RWPE1 (cell line): Measurements from ENCODE around the gene DCAF10.
"Not testable (repeated sequence)": the region's sequence is repeated elsewhere in the genome, so short reads cannot be mapped to it uniquely, and the experiment has no call there.

ENCODE experiments used
- CTCF ChIA-PET: fragments of 350-600 bp; sonication (Branson Sonifier 250); formaldehyde crosslinking; extraction: SDS; loops from one replicate; lab custom pipeline; 2021; lab: Yijun Ruan, JAX
- POLR2A ChIA-PET: fragments of 400-600 bp; formaldehyde crosslinking; extraction: SDS; loops from one replicate; lab custom pipeline; 2020; ENCODE audit warnings: antibody characterized with exemption; ENCODE audit not compliant: low non-redundant PET; lab: Yijun Ruan, JAX
- DNase-seq: peaks from one replicate; pipeline ENCODE4 v3.0.0; 2012; ENCODE audit warnings: low spot score
- H3K27ac ChIP-seq: fragments of 450-650 bp; 2 replicates; pipeline ENCODE4 v1.5.1; 2017
- TF ChIP-seq, protein P1 (sequence below): fragments of 450-650 bp; conservative IDR thresholded peaks from 2 replicates; pipeline ENCODE4 v1.5.1; 2017; ENCODE audit warnings: low read depth, mild to moderate bottlenecking

DCAF10 gene

GRCh38 chr9:37792122-37792521 lies 8.5 kb upstream of the DCAF10 start:
- ChIA-PET POLR2A (no interaction called here), CTCF (no interaction called here)
- DNase-seq: no peak
- TF ChIP-seq, protein P1, sequence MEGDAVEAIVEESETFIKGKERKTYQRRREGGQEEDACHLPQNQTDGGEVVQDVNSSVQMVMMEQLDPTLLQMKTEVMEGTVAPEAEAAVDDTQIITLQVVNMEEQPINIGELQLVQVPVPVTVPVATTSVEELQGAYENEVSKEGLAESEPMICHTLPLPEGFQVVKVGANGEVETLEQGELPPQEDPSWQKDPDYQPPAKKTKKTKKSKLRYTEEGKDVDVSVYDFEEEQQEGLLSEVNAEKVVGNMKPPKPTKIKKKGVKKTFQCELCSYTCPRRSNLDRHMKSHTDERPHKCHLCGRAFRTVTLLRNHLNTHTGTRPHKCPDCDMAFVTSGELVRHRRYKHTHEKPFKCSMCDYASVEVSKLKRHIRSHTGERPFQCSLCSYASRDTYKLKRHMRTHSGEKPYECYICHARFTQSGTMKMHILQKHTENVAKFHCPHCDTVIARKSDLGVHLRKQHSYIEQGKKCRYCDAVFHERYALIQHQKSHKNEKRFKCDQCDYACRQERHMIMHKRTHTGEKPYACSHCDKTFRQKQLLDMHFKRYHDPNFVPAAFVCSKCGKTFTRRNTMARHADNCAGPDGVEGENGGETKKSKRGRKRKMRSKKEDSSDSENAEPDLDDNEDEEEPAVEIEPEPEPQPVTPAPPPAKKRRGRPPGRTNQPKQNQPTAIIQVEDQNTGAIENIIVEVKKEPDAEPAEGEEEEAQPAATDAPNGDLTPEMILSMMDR: no peak
- no peak overlapping the region for H3K27ac ChIP-seq

DNA sequence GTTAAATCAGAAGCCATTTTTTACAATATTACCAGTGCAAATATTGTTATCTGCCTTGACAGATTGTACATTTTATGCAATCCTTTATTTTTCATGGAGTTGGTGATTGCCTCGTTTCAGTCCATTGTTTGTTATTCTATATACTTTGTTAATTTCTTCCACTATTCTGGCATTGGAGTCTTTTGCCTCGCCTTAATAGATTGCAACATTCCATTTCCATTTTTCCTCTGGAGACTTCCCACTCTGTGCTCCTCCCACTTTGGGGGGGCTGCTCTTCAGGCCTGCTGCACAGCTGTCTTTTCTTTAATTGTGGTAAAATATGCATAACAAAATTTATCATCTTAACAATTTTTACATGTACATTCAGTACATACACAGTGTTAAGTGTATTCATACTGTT lies 4.4 kb upstream of the DCAF10 start:
- TF ChIP-seq, protein P1: no peak
- ChIA-PET CTCF (no interaction called here), POLR2A (no interaction called here)
- DNase-seq: no peak
- H3K27ac ChIP-seq: no peak overlapping the region

DNA sequence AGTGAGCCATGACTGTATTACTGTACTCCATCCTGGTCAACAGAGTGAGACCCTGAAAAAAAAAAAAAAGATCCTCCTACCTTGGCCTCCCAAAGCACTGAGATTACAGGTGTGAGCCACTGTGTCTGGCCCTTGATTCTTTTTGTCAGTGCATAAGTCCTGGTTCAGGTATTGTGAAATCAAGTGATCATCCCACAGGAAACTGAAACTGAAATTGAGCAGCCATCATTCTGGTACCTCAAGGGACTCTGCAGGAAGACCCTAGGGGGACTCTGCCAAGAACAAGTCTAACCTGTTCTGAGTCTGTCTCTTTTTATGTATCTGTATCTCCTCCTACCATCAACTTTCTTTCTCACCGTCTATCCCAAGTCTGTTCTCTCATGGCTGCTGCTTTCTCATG lies 1.9 kb upstream of the DCAF10 start:
- H3K27ac ChIP-seq: no peak overlapping the region
- TF ChIP-seq, protein P1: no peak
- CTCF ChIA-PET: no interaction called here
- POLR2A ChIA-PET: no interaction called here
- no peak for DNase-seq

DNA sequence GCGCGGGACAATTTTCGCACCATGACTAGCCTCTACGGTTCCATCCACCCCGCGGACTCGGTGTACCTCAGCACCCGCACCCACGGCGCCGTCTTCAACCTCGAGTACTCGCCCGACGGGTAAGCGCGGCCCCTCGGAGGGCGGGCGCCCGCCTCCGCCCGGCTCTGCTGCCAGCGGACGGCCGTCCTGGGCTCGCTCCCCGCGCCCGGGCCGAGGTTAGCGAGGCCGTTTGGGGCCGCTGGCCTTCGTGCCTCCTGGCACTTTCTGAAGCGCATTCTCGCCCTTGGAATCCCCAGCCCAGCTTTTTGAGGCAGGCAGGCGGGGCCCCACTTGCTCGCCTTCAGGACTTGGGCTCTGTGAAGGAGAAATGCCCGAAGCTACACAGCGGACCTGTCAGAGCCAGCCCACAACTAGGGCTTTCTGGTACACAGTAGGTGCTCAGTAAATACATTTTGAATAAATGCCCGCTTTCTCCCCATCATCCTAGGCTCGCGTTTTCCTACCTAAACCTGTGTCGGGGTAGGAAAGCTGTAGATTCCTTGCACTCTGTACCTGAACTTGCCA lies 772 bp downstream of the DCAF10 start:
- ChIA-PET CTCF (no interaction called here), POLR2A (interaction anchor here (0.9 kb wide), 1 partner anchor 699 kb away, joined by 3 read pairs; no protein-coding TSS in a partner anchor)
- peak; percentile 28 for DNase-seq
- TF ChIP-seq, protein P1: no peak
- H3K27ac ChIP-seq: peak overlapping the region; percentile 84

GRCh38 chr9:37801959-37802711 lies 1.5 kb downstream of the DCAF10 start:
- ChIA-PET CTCF (no interaction called here), POLR2A (no interaction called here)
- DNase-seq: no peak
- no peak overlapping the region for H3K27ac ChIP-seq
- TF ChIP-seq, protein P1: no peak

- no peak overlapping the region for H3K27ac ChIP-seq
- no peak for DNase-seq
- ChIA-PET POLR2A (no interaction called here), CTCF (no interaction called here)
- TF ChIP-seq, protein P1: no peak
Observed at GRCh38 chr9:37806271-37806670, 5.7 kb downstream of the DCAF10 start.

DNA sequence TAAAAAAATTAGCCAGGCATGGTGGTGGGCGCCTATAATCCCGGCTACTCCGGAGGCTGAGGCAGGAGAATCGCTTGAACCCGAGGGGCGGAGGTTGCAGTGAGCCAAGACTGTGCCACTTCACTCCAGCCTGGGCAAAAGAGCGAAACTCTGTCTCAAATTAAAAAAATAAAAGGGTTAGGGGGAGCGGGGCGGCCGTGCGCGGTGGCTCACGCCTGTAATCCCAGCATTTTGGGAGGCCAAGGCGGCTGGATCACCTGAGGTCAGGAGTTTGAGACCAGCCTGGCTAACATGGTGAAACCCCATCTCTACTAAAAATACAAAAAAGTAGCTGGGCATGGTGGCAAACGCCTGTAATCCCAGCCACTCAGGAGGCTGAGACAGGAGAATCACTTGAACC lies 9.1 kb downstream of the DCAF10 start:
- CTCF ChIA-PET, POLR2A ChIA-PET, H3K27ac ChIP-seq, DNase-seq: not testable (repeated sequence)
